IMR-90 (cell line): ENCODE results near the gene ECSIT. TPM values are rescaled to one million over a fixed set of nuclear protein-coding genes. Genes with fewer than 3 reads are reported as not detected.
A peak's percentile ranks its signal among the peaks of the same experiment; 100 is the strongest.

Experiments
- ATAC-seq: fragments of 200-7000 bp; cut with Tn5 transposase; 2 replicates; pipeline ENCODE4 v1.9.1; 2020; ENCODE audit warnings: low read depth, mild to moderate bottlenecking, moderate library complexity
- BruUV-seq: library from RNA; stranded (reverse); fragments of 400-500 nt; replicated peaks from 2 replicates; lab custom pipeline; 2021; lab: Mats Ljungman, UMichigan
- CTCF ChIA-PET: fragments of 300-600 bp; formaldehyde crosslinking; extraction: SDS; loops from one replicate; lab custom pipeline; 2021; ENCODE audit warnings: antibody characterized with exemption; lab: Yijun Ruan, JAX
- POLR2A ChIA-PET: fragments of 300-600 bp; sonication (Branson Sonifier 250); formaldehyde crosslinking; loops from one replicate; lab custom pipeline; 2022; ENCODE audit warnings: antibody characterized with exemption; ENCODE audit not compliant: unreplicated experiment; lab: Charles Lee
- DNase-seq: peaks from one replicate; pipeline ENCODE4 v3.0.0; 2013
- H2AFZ ChIP-seq: replicated peaks from 2 replicates; pipeline ENCODE3; 2013; ENCODE audit warnings: low read length, mild to moderate bottlenecking; ENCODE audit not compliant: poor library complexity
- H2AK5ac ChIP-seq: 2 replicates; pipeline ENCODE4 v1.6.1; 2013; ENCODE audit warnings: low read depth, low read length, inconsistent platforms
- H2AK9ac ChIP-seq: replicated peaks from 2 replicates; pipeline ENCODE3; 2013; ENCODE audit warnings: mild to moderate bottlenecking, low read depth, low read length, moderate library complexity; ENCODE audit not compliant: poor library complexity
- H2BK120ac ChIP-seq: 2 replicates; pipeline ENCODE4 v1.6.1; 2013; ENCODE audit warnings: low read depth, low read length, inconsistent platforms
- H2BK15ac ChIP-seq: 3 replicates; pipeline ENCODE4 v1.6.1; 2013; ENCODE audit warnings: low read depth, low read length, inconsistent platforms
- H2BK20ac ChIP-seq: 2 replicates; pipeline ENCODE4 v1.6.1; 2013; ENCODE audit warnings: low read depth, mild to moderate bottlenecking, inconsistent platforms, low read length, moderate library complexity
- H2BK5ac ChIP-seq: 2 replicates; pipeline ENCODE4 v1.6.1; 2013; ENCODE audit warnings: mild to moderate bottlenecking, low read depth, low read length, inconsistent platforms; ENCODE audit not compliant: poor library complexity, severe bottlenecking
- H3K14ac ChIP-seq: replicated peaks from 2 replicates; pipeline ENCODE4 v1.6.1; 2013; ENCODE audit warnings: low read depth, low read length, inconsistent platforms
- H3K18ac ChIP-seq: 2 replicates; pipeline ENCODE4 v1.6.1; 2013; ENCODE audit warnings: low read depth, low read length, control low read depth
- H3K23ac ChIP-seq: 2 replicates; pipeline ENCODE4 v1.6.1; 2013; ENCODE audit warnings: low read depth, low read length, inconsistent platforms
- H3K27ac ChIP-seq: 2 replicates; pipeline ENCODE4 v1.5.1; 2013; ENCODE audit warnings: mild to moderate bottlenecking, control low read depth, low read length; ENCODE audit not compliant: insufficient read depth
- H3K27me3 ChIP-seq: 2 replicates; pipeline ENCODE4 v1.6.1; 2013; ENCODE audit warnings: low read length; ENCODE audit not compliant: control insufficient read depth, insufficient read depth
- H3K36me3 ChIP-seq: 2 replicates; pipeline ENCODE4 v1.6.1; 2013; ENCODE audit warnings: low read length, mixed read lengths; ENCODE audit not compliant: control insufficient read depth, insufficient read depth
- H3K4ac ChIP-seq: 2 replicates; pipeline ENCODE4 v1.6.1; 2013; ENCODE audit warnings: low read depth, low read length, inconsistent platforms
- H3K4me1 ChIP-seq: 2 replicates; pipeline ENCODE4 v1.6.1; 2013; ENCODE audit warnings: low read length, mixed read lengths; ENCODE audit not compliant: control insufficient read depth, insufficient read depth
- H3K4me2 ChIP-seq: 2 replicates; pipeline ENCODE4 v1.6.1; 2013; ENCODE audit warnings: low read depth, mild to moderate bottlenecking, control low read depth, low read length, moderate library complexity
- H3K4me3 ChIP-seq: 2 replicates; pipeline ENCODE4 v1.5.1; 2013; ENCODE audit warnings: low read depth, mild to moderate bottlenecking, control low read depth, low read length, moderate library complexity; ENCODE audit not compliant: insufficient read depth
- H3K56ac ChIP-seq: 2 replicates; pipeline ENCODE4 v1.6.1; 2013; ENCODE audit warnings: low read length, inconsistent platforms; ENCODE audit not compliant: insufficient read depth; ENCODE audit errors: extremely low read depth
- H3K79me1 ChIP-seq, 2 experiments: 2 replicates each; pipeline ENCODE4 v1.6.1; 2013; ENCODE audit warnings: low read length in 2 of 2, inconsistent platforms in 1 of 2, low read depth in 1 of 2
- H3K9ac ChIP-seq: 2 replicates; pipeline ENCODE4 v1.6.1; 2013; ENCODE audit warnings: low read depth, low read length, control low read depth
- H3K9me1 ChIP-seq: 2 replicates; pipeline ENCODE4 v1.6.1; 2013; ENCODE audit warnings: low read length, inconsistent platforms; ENCODE audit not compliant: insufficient read depth
- H3K9me3 ChIP-seq: 2 replicates; pipeline ENCODE4 v1.6.1; 2013; ENCODE audit warnings: low read length; ENCODE audit not compliant: control insufficient read depth, insufficient read depth
- H4K20me1 ChIP-seq: 2 replicates; pipeline ENCODE4 v1.6.1; 2013; ENCODE audit warnings: low read length, inconsistent platforms; ENCODE audit not compliant: insufficient read depth
- H4K5ac ChIP-seq: 2 replicates; pipeline ENCODE4 v1.6.1; 2013; ENCODE audit warnings: mild to moderate bottlenecking, low read depth, low read length, control low read depth
- H4K8ac ChIP-seq, 2 experiments: 2 replicates each; pipeline ENCODE4 v1.6.1; 2013; ENCODE audit warnings: low read depth in 2 of 2, low read length in 2 of 2, control low read depth in 1 of 2, inconsistent platforms in 1 of 2
- H4K91ac ChIP-seq: 2 replicates; pipeline ENCODE4 v1.6.1; 2013; ENCODE audit warnings: low read depth, low read length, inconsistent platforms; ENCODE audit not compliant: insufficient read depth
- BHLHE40 ChIP-seq: fragments of 150-350 bp; IDR thresholded peaks from 2 replicates; pipeline ENCODE4 v1.6.1; 2016; ENCODE audit warnings: mild to moderate bottlenecking, low read depth, low read length
- CEBPB ChIP-seq: IDR thresholded peaks from 2 replicates; pipeline ENCODE4 v1.6.1; 2012; ENCODE audit warnings: low read depth, low read length, improper control_type of control experiment
- CHD1 ChIP-seq: IDR thresholded peaks from 2 replicates; pipeline ENCODE4 v1.6.1; 2012; ENCODE audit warnings: low read depth, low read length, improper control_type of control experiment
- CTCF ChIP-seq: conservative IDR thresholded peaks from 2 replicates; pipeline ENCODE4 v1.5.1; 2012; ENCODE audit warnings: mild to moderate bottlenecking, low read depth, low read length, improper control_type of control experiment
- FOS ChIP-seq: fragments of 150-350 bp; IDR thresholded peaks from 2 replicates; pipeline ENCODE4 v1.6.1; 2016; ENCODE audit warnings: low read depth, low read length
- MAZ ChIP-seq: IDR thresholded peaks from 2 replicates; pipeline ENCODE4 v1.6.1; 2012; ENCODE audit warnings: low read depth, mild to moderate bottlenecking, low read length, improper control_type of control experiment, moderate library complexity, borderline replicate concordance
- MXI1 ChIP-seq: IDR thresholded peaks from 2 replicates; pipeline ENCODE4 v1.6.1; 2012; ENCODE audit warnings: low read depth, mild to moderate bottlenecking, low read length, moderate library complexity, borderline replicate concordance
- NFE2L2 ChIP-seq: fragments of 150-350 bp; IDR thresholded peaks from 2 replicates; pipeline ENCODE4 v1.6.1; 2016; ENCODE audit warnings: low read depth, mild to moderate bottlenecking, low read length
- POLR2A ChIP-seq: IDR thresholded peaks from 2 replicates; pipeline ENCODE4 v1.6.1; 2012; ENCODE audit warnings: mild to moderate bottlenecking, low read depth, low read length
- RAD21 ChIP-seq: IDR thresholded peaks from 2 replicates; pipeline ENCODE4 v1.6.1; 2012; ENCODE audit warnings: low read length, improper control_type of control experiment
- RCOR1 ChIP-seq: IDR thresholded peaks from 2 replicates; pipeline ENCODE4 v1.6.1; 2012; ENCODE audit warnings: mild to moderate bottlenecking, low read length, improper control_type of control experiment; ENCODE audit not compliant: insufficient replicate concordance
- RFX5 ChIP-seq: IDR thresholded peaks from 2 replicates; pipeline ENCODE4 v1.8.0; 2012; ENCODE audit warnings: low read depth, mild to moderate bottlenecking, low read length, moderate library complexity
- SMC3 ChIP-seq: fragments of 150-350 bp; IDR thresholded peaks from 2 replicates; pipeline ENCODE4 v1.6.1; 2016; ENCODE audit warnings: low read depth, mild to moderate bottlenecking, antibody characterized with exemption, low read length, moderate library complexity
- USF2 ChIP-seq: fragments of 150-350 bp; IDR thresholded peaks from 2 replicates; pipeline ENCODE4 v1.6.1; 2017; ENCODE audit warnings: mild to moderate bottlenecking, antibody characterized with exemption, low read length, low read depth
- WGBS, 2 experiments: methylation state at CpG; one replicate each; pipeline versions ENCODE4 v1.1.5 to v1.1.7; 2013; ENCODE audit warnings: missing lambda C conversion rate in 2 of 2; ENCODE audit not compliant: insufficient read length in 1 of 2; ENCODE audit errors: extremely low coverage in 2 of 2; 5-methylcytosine and 5-hydroxymethylcytosine counted together
- dilution Hi-C: fragments of 300-500 bp; cut with HindIII; formaldehyde crosslinking; loops from one replicate; pipeline ENCODE4 v1.14.3; 2018; ENCODE audit warnings: low sequenced_read_pairs; ENCODE audit not compliant: unreplicated experiment
- in situ Hi-C: fragments of 300-500 bp; cut with MboI; formaldehyde crosslinking; loops from 3 replicates; pipeline ENCODE4 v1.14.3; 2019; ENCODE audit warnings: low sequenced_read_pairs, inconsistent platforms, mixed read lengths
- intact Hi-C: fragments of 100-400 bp; cut with micrococcal nuclease; formaldehyde crosslinking; loops from 2 replicates; pipeline ENCODE4 v1.10.0; 2022
- polyA plus RNA-seq, 3 experiments: library from polyadenylated mRNA; depleted of rRNA; stranded (reverse); fragments of >200 nt; gene quantifications; 2 replicates each; pipeline ENCODE4 v1.2.3, GENCODE V29; 2012; ENCODE audit warnings: low replicate concordance in 1 of 3
- total RNA-seq: library from RNA; depleted of rRNA; stranded (reverse); fragments of >200 nt; gene quantifications from 2 replicates; pipeline ENCODE4 v1.2.3, GENCODE V29; 2012

ECSIT gene
- total and polyA plus RNA-seq, 2 of the 4 experiments (the other 2 are of a cell fraction) = 30.5 to 42.3 TPM

- no peak within 1 kb of the TSS for H4K91ac ChIP-seq
- intact Hi-C loops (no loop called here), dilution Hi-C loops (no loop called here), in situ Hi-C loops (no loop called here)
- H3K4me3 ChIP-seq = no peak within 1 kb of the TSS
- no peaks in the 10 kb centered on the region; the same call in 1 of the 2 replicates for H3K9me1 ChIP-seq
- no peak within 1 kb of the TSS for H2AK5ac ChIP-seq
- H2BK15ac ChIP-seq = no peak within 1 kb of the TSS
- H4K8ac ChIP-seq = peak within 1 kb of the TSS in 1 of 2 experiments; percentile 37; a peak in 2 of 4 replicates
- 0 out of 2 replicates have a peak within 1 kb of the TSS, but pooled peaks have one; percentile 4 for H4K5ac ChIP-seq
- H2AK9ac ChIP-seq = peak within 1 kb of the TSS; percentile 85
- no peak within 1 kb of the TSS for H3K27ac ChIP-seq
- TF ChIP-seq RCOR1 (no peak), POLR2A (no peak), FOS (no peak), RFX5 (no peak), MXI1 (no peak), MAZ (no peak), BHLHE40 (no peak), CEBPB (no peak), CHD1 (no peak), CTCF (no peak), SMC3 (no peak), USF2 (no peak), RAD21 (no peak), NFE2L2 (no peak)
- no peaks in the 10 kb centered on the region for H3K79me1 ChIP-seq
- H3K4ac ChIP-seq = peak within 1 kb of the TSS; percentile 19
- peaks cover 3% of the 10 kb centered on the region; the same call in 1 of the 2 replicates for H3K27me3 ChIP-seq
- no peak within 1 kb of the TSS for H2BK20ac ChIP-seq
- H4K20me1 ChIP-seq = no peaks in the 10 kb centered on the region
- H3K4me1 ChIP-seq = peaks cover 4% of the 10 kb centered on the region
- peak within 1 kb of the TSS; percentile 88 for H2AFZ ChIP-seq
- H3K4me2 ChIP-seq = peak within 1 kb of the TSS; percentile 33; the same call in 1 of the 2 replicates
- no peak within 1 kb of the TSS for H3K9ac ChIP-seq
- 43% methylated on average over 2 of the region's 18 CpGs; no CpG with 5 or more reads in 1 of the 2 experiments for WGBS, 2 experiments
- ATAC-seq (no peak), DNase-seq (no peak)
- no peak within 1 kb of the TSS for H3K14ac ChIP-seq
- no peaks in the 10 kb centered on the region for H3K9me3 ChIP-seq
- H3K36me3 ChIP-seq = no peaks in the 10 kb centered on the region
- H3K18ac ChIP-seq = no peak within 1 kb of the TSS
- no TSS peak for BruUV-seq
- H3K56ac ChIP-seq = no peak within 1 kb of the TSS
- ChIA-PET POLR2A (no interaction called here), CTCF (no interaction called here)
- no peak within 1 kb of the TSS for H2BK5ac ChIP-seq
- H3K23ac ChIP-seq = peak within 1 kb of the TSS; percentile 56; the same call in 1 of the 2 replicates
- H2BK120ac ChIP-seq = no peak within 1 kb of the TSS
Measured at GRCh38 chr19:11577451-11578257, 48.7 kb upstream of the ECSIT start, which contains the start of gene ACP5. Gene ACP5 (minus strand): TSS chr19:11577645. CDS start chr19:11577317, 328 bp downstream.
